H9 (cell line): ENCODE measurements around the gene PPT1. TPM values are rescaled to one million over a fixed set of nuclear protein-coding genes. Genes with fewer than 3 reads are reported as not detected.

Experiments used
- DNase-seq: peaks from one replicate; pipeline ENCODE4 v3.0.0-alpha.2; 2017
- H2AFZ ChIP-seq: one replicate; pipeline ENCODE4 v1.6.1; 2013; ENCODE audit warnings: mild to moderate bottlenecking, low read length, control low read depth, moderate library complexity
- H2AK5ac ChIP-seq: 2 replicates; pipeline ENCODE4 v1.6.1; 2013; ENCODE audit warnings: low read length, control low read depth, mixed read lengths; ENCODE audit not compliant: insufficient read length
- H2BK120ac ChIP-seq: one replicate; pipeline ENCODE4 v1.6.1; 2013; ENCODE audit warnings: low read depth, mild to moderate bottlenecking, low read length, control low read depth, inconsistent platforms; ENCODE audit not compliant: poor library complexity, severe bottlenecking
- H2BK12ac ChIP-seq: 2 replicates; pipeline ENCODE4 v1.6.1; 2013; ENCODE audit warnings: low read length, control low read depth, mixed read lengths, low read depth; ENCODE audit not compliant: insufficient read length
- H2BK15ac ChIP-seq: 2 replicates; pipeline ENCODE4 v1.6.1; 2013; ENCODE audit warnings: low read depth, low read length, control low read depth
- H2BK20ac ChIP-seq: one replicate; pipeline ENCODE4 v1.6.1; 2013; ENCODE audit warnings: low read depth, mild to moderate bottlenecking, low read length, control low read depth, inconsistent platforms; ENCODE audit not compliant: poor library complexity, severe bottlenecking
- H2BK5ac ChIP-seq: 2 replicates; pipeline ENCODE4 v1.6.1; 2013; ENCODE audit warnings: low read length, control low read depth, mixed read lengths; ENCODE audit not compliant: insufficient read length
- H3K14ac ChIP-seq: 2 replicates; pipeline ENCODE4 v1.6.1; 2013; ENCODE audit warnings: low read length, control low read depth; ENCODE audit not compliant: insufficient read depth
- H3K18ac ChIP-seq: 2 replicates; pipeline ENCODE4 v1.6.1; 2013; ENCODE audit warnings: low read depth, mild to moderate bottlenecking, mixed read lengths, low read length, control low read depth; ENCODE audit not compliant: insufficient read length
- H3K23ac ChIP-seq: 2 replicates; pipeline ENCODE4 v1.6.1; 2013; ENCODE audit warnings: low read length, control low read depth, mixed read lengths, low read depth; ENCODE audit not compliant: insufficient read length
- H3K23me2 ChIP-seq: 2 replicates; pipeline ENCODE4 v1.6.1; 2013; ENCODE audit warnings: low read depth, mild to moderate bottlenecking, mixed read lengths, low read length, control low read depth; ENCODE audit not compliant: insufficient read length, poor library complexity, severe bottlenecking
- H3K27ac ChIP-seq: 2 replicates; pipeline ENCODE4 v1.5.1; 2013; ENCODE audit warnings: low read length, control low read depth, mixed read lengths, low read depth; ENCODE audit not compliant: insufficient read length
- H3K27me3 ChIP-seq: 2 replicates; pipeline ENCODE4 v1.6.1; 2013; ENCODE audit warnings: low read length, control low read depth, inconsistent platforms; ENCODE audit not compliant: insufficient read depth
- H3K4ac ChIP-seq: 2 replicates; pipeline ENCODE4 v1.6.1; 2013; ENCODE audit warnings: low read depth, mild to moderate bottlenecking, control low read depth, inconsistent platforms, low read length, moderate library complexity
- H3K4me1 ChIP-seq: 2 replicates; pipeline ENCODE4 v1.6.1; 2013; ENCODE audit warnings: low read length, control low read depth, inconsistent platforms; ENCODE audit not compliant: insufficient read depth
- H3K4me2 ChIP-seq: 2 replicates; pipeline ENCODE4 v1.6.1; 2013; ENCODE audit warnings: low read length, control low read depth, mixed read lengths; ENCODE audit not compliant: insufficient read length, insufficient read depth
- H3K56ac ChIP-seq: 2 replicates; pipeline ENCODE4 v1.6.1; 2013; ENCODE audit warnings: low read depth, mild to moderate bottlenecking, mixed read lengths, low read length, control low read depth; ENCODE audit not compliant: insufficient read length
- H3K79me1 ChIP-seq: 2 replicates; pipeline ENCODE4 v1.6.1; 2013; ENCODE audit warnings: low read depth, mild to moderate bottlenecking, moderate library complexity, low read length, control low read depth, inconsistent platforms; ENCODE audit not compliant: insufficient read depth, poor library complexity, severe bottlenecking
- H3K79me2 ChIP-seq: 2 replicates; pipeline ENCODE4 v1.6.1; 2013; ENCODE audit warnings: low read length, control low read depth, inconsistent platforms; ENCODE audit not compliant: insufficient read depth
- H3K9ac ChIP-seq: 2 replicates; pipeline ENCODE4 v1.6.1; 2013; ENCODE audit warnings: low read length, control low read depth, mixed read lengths; ENCODE audit not compliant: insufficient read length; ENCODE audit errors: extremely low read depth
- H3K9me3 ChIP-seq: one replicate; pipeline ENCODE4 v1.6.1; 2013; ENCODE audit warnings: low read depth, low read length, inconsistent platforms; ENCODE audit not compliant: control insufficient read depth
- H3T11ph ChIP-seq: one replicate; pipeline ENCODE4 v1.6.1; 2013; ENCODE audit warnings: mild to moderate bottlenecking, low read length, control low read depth, inconsistent platforms
- H4K20me1 ChIP-seq: one replicate; pipeline ENCODE4 v1.6.1; 2013; ENCODE audit not compliant: control insufficient read depth, insufficient read length, insufficient read depth
- H4K5ac ChIP-seq: 2 replicates; pipeline ENCODE4 v1.6.1; 2013; ENCODE audit warnings: low read depth, mild to moderate bottlenecking, mixed read lengths, low read length, control low read depth; ENCODE audit not compliant: insufficient read length
- H4K8ac ChIP-seq: replicated peaks from 2 replicates; pipeline ENCODE4 v1.6.1; 2013; ENCODE audit warnings: low read length, control low read depth, mixed read lengths, low read depth; ENCODE audit not compliant: insufficient read length
- H4K91ac ChIP-seq: 2 replicates; pipeline ENCODE4 v1.6.1; 2013; ENCODE audit warnings: low read depth, mild to moderate bottlenecking, moderate library complexity, mixed read lengths, low read length, control low read depth; ENCODE audit not compliant: insufficient read length
- H3K27ac Mint-ChIP-seq, 3 experiments: 2 replicates in 2 of 3; 3 replicates in 1 of 3; pipeline ENCODE4 v1.8.0; 2020 to 2021; ENCODE audit warnings: mixed read lengths in 3 of 3, mild to moderate bottlenecking in 1 of 3, moderate library complexity in 1 of 3
- H3K27me3 Mint-ChIP-seq: 2 replicates; pipeline ENCODE4 v1.8.0; 2021; ENCODE audit warnings: low read depth, mild to moderate bottlenecking, moderate library complexity, mixed read lengths
- H3K36me3 Mint-ChIP-seq, 3 experiments: 2 replicates in 2 of 3; 3 replicates in 1 of 3; pipeline ENCODE4 v1.8.0; 2020 to 2021; ENCODE audit warnings: low read depth in 3 of 3, mixed read lengths in 3 of 3; ENCODE audit not compliant: insufficient read depth in 1 of 3
- H3K4me1 Mint-ChIP-seq, 2 experiments: 2 replicates each; pipeline ENCODE4 v1.8.0; 2020; ENCODE audit warnings: mixed read lengths in 2 of 2
- H3K4me3 Mint-ChIP-seq, 2 experiments: 2 replicates in 1 of 2; 3 replicates in 1 of 2; pipeline ENCODE4 v1.8.0; 2020 to 2021; ENCODE audit warnings: mild to moderate bottlenecking in 2 of 2, mixed read lengths in 2 of 2, moderate library complexity in 1 of 2
- H3K9me3 Mint-ChIP-seq, 2 experiments: 2 replicates in 1 of 2; 3 replicates in 1 of 2; pipeline ENCODE4 v1.8.0; 2020; ENCODE audit warnings: mild to moderate bottlenecking in 2 of 2, mixed read lengths in 2 of 2, moderate library complexity in 1 of 2
- WGBS: extraction: QIAGEN DNeasy Blood & Tissue Kit; methylation state at CpG from one replicate; pipeline ENCODE4 v1.1.7; 2013; ENCODE audit warnings: missing lambda C conversion rate, low lambda C conversion rate, mixed read lengths; ENCODE audit not compliant: insufficient read length; ENCODE audit errors: extremely low coverage; 5-methylcytosine and 5-hydroxymethylcytosine counted together
- total RNA-seq: library from RNA; stranded (reverse); gene quantifications from 2 replicates; pipeline ENCODE4 v1.2.1, GENCODE V29; 2021
- TF ChIP-seq, protein P1 (sequence below): fragments of 200-600 bp; sonication (generic); conservative IDR thresholded peaks from 3 replicates; pipeline ENCODE4 v1.8.0; 2021; ENCODE audit warnings: antibody characterized with exemption, mild to moderate bottlenecking

Gene PPT1
- total RNA-seq, 1 experiment from 2014 or later, result 109 TPM

DNA sequence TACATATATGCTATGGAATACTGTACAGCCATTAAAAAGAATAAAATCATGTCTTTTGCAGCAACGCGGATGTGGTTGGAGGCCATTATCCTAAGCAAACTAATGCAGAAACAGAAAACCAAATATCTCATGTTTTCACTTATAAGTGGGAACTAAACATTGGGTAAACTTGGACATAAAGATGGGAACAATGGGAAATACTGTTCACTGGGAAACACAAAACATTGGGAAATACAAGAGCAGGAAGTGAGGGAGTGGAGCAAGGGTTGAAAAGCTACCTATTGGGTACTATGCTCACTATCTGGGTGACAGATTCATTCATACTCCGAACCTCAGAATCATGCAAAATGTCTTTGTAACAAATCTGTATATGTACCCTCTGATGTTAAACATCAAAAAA lies 17.3 kb upstream of the PPT1 start:
- Histone ChIP-seq H2BK5ac (no peak overlapping the region), H2BK15ac (no peak overlapping the region), H3K4me1 (no peaks in the 10 kb centered on the region), H3K9ac (no peak overlapping the region), H3K4me2 (no peak overlapping the region), H2BK20ac (no peak overlapping the region), H2BK120ac (no peak overlapping the region), H2BK12ac (no peak overlapping the region), H3K56ac (no peak overlapping the region), H4K91ac (no peak overlapping the region), H3K18ac (no peak overlapping the region), H4K5ac (no peak overlapping the region), H4K20me1 (no peaks in the 10 kb centered on the region), H3T11ph (no peak overlapping the region), H2AK5ac (no peak overlapping the region), H3K27ac (no peak overlapping the region), H3K79me2 (no peaks in the 10 kb centered on the region), H3K23me2 (no peaks in the 10 kb centered on the region), H3K9me3 (no peaks in the 10 kb centered on the region), H3K79me1 (no peaks in the 10 kb centered on the region), H3K23ac (no peak overlapping the region), H2AFZ (no peak overlapping the region), H3K27me3 (no peaks in the 10 kb centered on the region), H3K14ac (no peak overlapping the region), H3K4ac (no peak overlapping the region), H4K8ac (no peak overlapping the region)
- Mint-ChIP-seq H3K27ac (no peak overlapping the region), H3K9me3 (peaks cover 6 to 10% of the 10 kb centered on the region in 2 experiments; a peak in 4 of 5 replicates), H3K36me3 (no peaks in the 10 kb centered on the region; a peak in 1 of 7 replicates), H3K4me3 (no peak overlapping the region), H3K4me1 (no peaks in the 10 kb centered on the region), H3K27me3 (peaks cover 33% of the 10 kb centered on the region)
- DNase-seq, result no peak
- WGBS, result no CpG with 5 or more reads among the region's 3 CpGs
- TF ChIP-seq, protein P1, sequence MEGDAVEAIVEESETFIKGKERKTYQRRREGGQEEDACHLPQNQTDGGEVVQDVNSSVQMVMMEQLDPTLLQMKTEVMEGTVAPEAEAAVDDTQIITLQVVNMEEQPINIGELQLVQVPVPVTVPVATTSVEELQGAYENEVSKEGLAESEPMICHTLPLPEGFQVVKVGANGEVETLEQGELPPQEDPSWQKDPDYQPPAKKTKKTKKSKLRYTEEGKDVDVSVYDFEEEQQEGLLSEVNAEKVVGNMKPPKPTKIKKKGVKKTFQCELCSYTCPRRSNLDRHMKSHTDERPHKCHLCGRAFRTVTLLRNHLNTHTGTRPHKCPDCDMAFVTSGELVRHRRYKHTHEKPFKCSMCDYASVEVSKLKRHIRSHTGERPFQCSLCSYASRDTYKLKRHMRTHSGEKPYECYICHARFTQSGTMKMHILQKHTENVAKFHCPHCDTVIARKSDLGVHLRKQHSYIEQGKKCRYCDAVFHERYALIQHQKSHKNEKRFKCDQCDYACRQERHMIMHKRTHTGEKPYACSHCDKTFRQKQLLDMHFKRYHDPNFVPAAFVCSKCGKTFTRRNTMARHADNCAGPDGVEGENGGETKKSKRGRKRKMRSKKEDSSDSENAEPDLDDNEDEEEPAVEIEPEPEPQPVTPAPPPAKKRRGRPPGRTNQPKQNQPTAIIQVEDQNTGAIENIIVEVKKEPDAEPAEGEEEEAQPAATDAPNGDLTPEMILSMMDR, result no peak
